Small intestine (tissue), 7 donors: ENCODE data around the gene GABRR2. TPM values are rescaled to one million over a fixed set of nuclear protein-coding genes. Genes with fewer than 3 reads are reported as not detected.

Experiments
- DNase-seq, 2 donors: peaks; one replicate each; pipeline versions ENCODE4 v3.0.0 to v3.0.0-alpha.2; 2013
- FAIRE-seq: peaks from 2 replicates; lab custom pipeline; 2012; peaks lifted over from hg19 to GRCh38; lab: Jason Lieb, UNC
- H3K27ac ChIP-seq, 3 donors: one replicate each; pipeline ENCODE4 v1.5.1; 2013; ENCODE audit warnings: low read length in 2 of 3, mild to moderate bottlenecking in 2 of 3, control low read depth in 1 of 3, inconsistent platforms in 1 of 3, low read depth in 1 of 3, moderate library complexity in 1 of 3
- H3K27me3 ChIP-seq, 3 donors: one replicate each; pipeline ENCODE4 v1.6.1; 2013; ENCODE audit warnings: low read length in 3 of 3, inconsistent platforms in 1 of 3; ENCODE audit not compliant: control insufficient read depth in 3 of 3, insufficient read depth in 3 of 3
- H3K36me3 ChIP-seq, 3 donors: one replicate each; pipeline ENCODE4 v1.6.1; 2013; ENCODE audit warnings: low read length in 3 of 3, inconsistent platforms in 1 of 3, low read depth in 1 of 3, mild to moderate bottlenecking in 1 of 3, moderate library complexity in 1 of 3; ENCODE audit not compliant: control insufficient read depth in 3 of 3, insufficient read depth in 2 of 3
- H3K4me1 ChIP-seq, 3 donors: one replicate each; pipeline ENCODE4 v1.6.1; 2013; ENCODE audit warnings: low read length in 2 of 3, inconsistent platforms in 1 of 3, low read depth in 1 of 3, mild to moderate bottlenecking in 1 of 3, moderate library complexity in 1 of 3; ENCODE audit not compliant: control insufficient read depth in 3 of 3, insufficient read depth in 2 of 3
- H3K4me3 ChIP-seq, 3 donors: one replicate each; pipeline ENCODE4 v1.5.1; 2013; ENCODE audit warnings: low read length in 3 of 3, control low read depth in 1 of 3, inconsistent platforms in 1 of 3, low read depth in 1 of 3, mild to moderate bottlenecking in 1 of 3, moderate library complexity in 1 of 3
- H3K9me3 ChIP-seq, 2 donors: one replicate each; pipeline ENCODE4 v1.6.1; 2013; ENCODE audit warnings: low read depth in 1 of 2, low read length in 1 of 2; ENCODE audit not compliant: control insufficient read depth in 2 of 2, insufficient read depth in 1 of 2
- WGBS, 3 donors: extraction: QIAGEN DNeasy Blood & Tissue Kit; methylation state at CpG; one replicate each; pipeline ENCODE4 v1.1.7; 2013; 5-methylcytosine and 5-hydroxymethylcytosine counted together
- polyA plus RNA-seq, 4 donors: library from polyadenylated mRNA; stranded (reverse) in 3 of 4; unstranded in 1 of 4; fragments of 200-250 nt in 3 of 4; fragments of 120-200 nt in 1 of 4; gene quantifications; one replicate each; pipeline versions ENCODE4 v1.2.1 to v1.2.3, GENCODE V29; 2013
- donor health status: healthy with polysubstance abuse.
- donor health status: control.
- donor health status: control.
- donor health status: Bipolar disorder and iron deficiency.
- donor health status: healthy.

GABRR2 gene
- polyA plus RNA-seq, 4 donors = 0.21 to 0.81 (median 0.50) TPM

DNA sequence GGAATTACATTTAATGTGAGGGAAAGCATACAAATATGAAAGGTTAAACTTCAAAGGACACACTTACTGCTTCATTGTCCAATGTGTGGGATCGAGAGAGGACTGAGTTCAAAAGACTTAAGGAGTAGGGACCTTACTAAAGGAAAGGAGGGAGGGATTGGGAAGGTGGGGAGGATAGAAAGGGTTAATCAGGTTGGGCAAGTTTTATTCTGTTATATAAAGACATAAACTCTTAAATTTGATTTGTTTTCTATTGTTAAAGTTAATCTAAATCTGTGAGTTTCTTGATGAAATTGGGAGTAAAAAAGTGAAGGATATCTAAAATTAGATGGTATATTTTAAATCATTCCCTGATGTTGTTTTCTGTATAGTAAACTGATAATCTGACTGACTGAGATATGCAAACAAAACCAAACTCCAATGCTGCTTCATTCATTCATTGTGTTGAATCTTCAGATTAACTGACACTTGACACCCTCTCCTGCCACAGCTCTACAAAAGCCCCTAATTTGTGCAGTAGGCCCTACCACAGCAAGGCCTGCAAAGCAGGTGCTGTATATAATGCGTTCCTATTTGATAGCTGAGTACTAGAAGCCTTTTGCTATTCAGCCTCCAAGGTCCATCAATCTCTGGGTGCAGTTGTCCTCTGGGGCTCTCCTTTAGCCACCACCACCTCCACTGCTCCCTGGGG lies 38.7 kb upstream of the GABRR2 start:
- DNase-seq (no peak), FAIRE-seq (no peak)
- 84% methylated on average over 2 of the region's 2 CpGs for WGBS, 3 donors
- no peaks in the 10 kb centered on the region for H3K27me3 ChIP-seq
- peak overlapping the region in 1 of 3 donors; percentile 99 for H3K27ac ChIP-seq
- no peak overlapping the region for H3K4me3 ChIP-seq
- H3K9me3 ChIP-seq = no peaks in the 10 kb centered on the region
- H3K36me3 ChIP-seq = peaks cover 0 to 3% (median 0%) of the 10 kb centered on the region in 3 donors
- H3K4me1 ChIP-seq = peaks cover 0 to 17% (median 13%) of the 10 kb centered on the region in 3 donors

DNA sequence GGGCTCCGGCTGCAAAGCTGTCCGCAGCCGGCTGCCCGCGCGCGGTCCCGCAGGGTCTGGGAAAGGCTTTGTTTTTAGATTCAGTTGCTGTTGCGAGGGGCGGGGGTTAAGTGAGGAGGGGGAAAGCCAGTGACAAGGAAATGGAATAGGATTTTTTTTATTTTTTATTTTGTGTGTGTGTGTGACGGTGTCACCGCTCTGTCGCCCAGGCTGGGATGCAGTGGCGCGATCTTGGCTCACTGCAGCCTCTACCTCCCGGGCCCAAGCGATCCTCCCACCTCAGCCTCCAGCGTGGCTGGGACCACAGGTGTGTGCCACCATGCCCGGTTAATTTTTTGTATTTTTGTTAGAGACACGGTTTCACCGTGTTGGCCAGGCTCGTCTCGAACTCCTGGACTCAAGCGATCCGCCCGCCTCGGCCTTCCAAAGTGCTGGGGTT lies 38.0 kb upstream of the GABRR2 start:
- Histone ChIP-seq H3K27me3 (no peaks in the 10 kb centered on the region), H3K4me3 (peak overlapping the region; percentile 60 to 91 (median 80)), H3K4me1 (peaks cover 2 to 20% (median 20%) of the 10 kb centered on the region in 3 donors), H3K36me3 (peaks cover 0 to 4% (median 0%) of the 10 kb centered on the region in 3 donors), H3K27ac (peak overlapping the region; percentile 88 to 99 (median 99)), H3K9me3 (no peaks in the 10 kb centered on the region)
- 39 to 47% (median 43%) methylated on average over 27 of the region's 27 CpGs for WGBS, 3 donors
- FAIRE-seq (no peak), DNase-seq (no peak)

DNA sequence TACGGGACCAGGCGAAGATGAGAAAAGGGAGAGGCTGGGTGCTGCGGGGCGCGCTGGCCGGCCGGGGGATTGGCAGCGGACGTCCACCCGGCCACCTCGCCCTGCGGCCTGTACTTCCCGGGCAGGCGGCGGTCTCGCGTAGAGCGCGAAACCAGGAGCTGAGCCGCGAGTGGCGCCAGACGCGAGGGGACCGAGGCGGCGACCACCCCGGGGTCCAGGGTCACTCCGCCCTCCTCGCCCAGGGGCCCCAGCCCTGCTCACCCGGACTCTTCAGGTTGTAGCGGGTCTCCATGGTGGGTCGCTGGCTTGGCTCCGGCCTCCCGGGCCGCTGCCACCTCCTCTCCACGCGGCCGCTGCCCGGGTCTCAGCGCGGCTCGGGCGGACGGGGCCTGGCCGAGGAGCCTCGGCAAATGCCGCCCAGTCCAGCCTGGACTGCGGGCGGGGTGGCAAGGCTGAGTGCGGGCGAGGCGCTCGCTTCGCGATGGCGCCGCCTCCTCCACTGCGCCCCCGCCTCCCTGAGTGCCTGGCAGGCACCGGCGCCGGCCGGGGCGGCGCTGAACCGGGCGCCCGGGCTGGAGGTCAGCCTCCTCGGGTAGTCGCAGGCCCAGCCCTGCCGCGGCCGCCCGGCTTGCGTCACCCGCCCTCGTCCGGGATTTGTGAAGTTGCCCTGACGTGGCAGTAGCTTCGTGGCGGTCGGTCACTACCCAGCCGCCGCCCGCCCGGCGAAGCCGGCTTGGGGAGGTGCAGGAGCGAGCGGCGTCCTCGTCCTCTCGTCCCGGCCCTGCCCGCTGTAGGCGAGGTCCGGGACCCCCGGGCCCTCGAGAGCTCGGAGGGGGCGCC lies 37.4 kb upstream of the GABRR2 start, which contains the start of gene UBE2J1:
Gene UBE2J1, minus strand, starts transcription at position 445 of the 840 bp plus-strand sequence. Its CDS starts 153 bp downstream, at position 292.
- H3K4me1 ChIP-seq = peaks cover 6 to 23% (median 21%) of the 10 kb centered on the region in 3 donors
- H3K27ac ChIP-seq = peak within 1 kb of the TSS; percentile 88 to 99 (median 99)
- no peaks in the 10 kb centered on the region for H3K9me3 ChIP-seq
- FAIRE-seq (no peak), DNase-seq (peak; percentile 93 to 97)
- peak within 1 kb of the TSS; percentile 60 to 91 (median 80) for H3K4me3 ChIP-seq
- WGBS, 3 donors = 0% methylated on average over 59 to 102 of the region's 102 CpGs
- H3K27me3 ChIP-seq = no peaks in the 10 kb centered on the region
- peaks cover 0 to 4% (median 0%) of the 10 kb centered on the region in 3 donors for H3K36me3 ChIP-seq

DNA sequence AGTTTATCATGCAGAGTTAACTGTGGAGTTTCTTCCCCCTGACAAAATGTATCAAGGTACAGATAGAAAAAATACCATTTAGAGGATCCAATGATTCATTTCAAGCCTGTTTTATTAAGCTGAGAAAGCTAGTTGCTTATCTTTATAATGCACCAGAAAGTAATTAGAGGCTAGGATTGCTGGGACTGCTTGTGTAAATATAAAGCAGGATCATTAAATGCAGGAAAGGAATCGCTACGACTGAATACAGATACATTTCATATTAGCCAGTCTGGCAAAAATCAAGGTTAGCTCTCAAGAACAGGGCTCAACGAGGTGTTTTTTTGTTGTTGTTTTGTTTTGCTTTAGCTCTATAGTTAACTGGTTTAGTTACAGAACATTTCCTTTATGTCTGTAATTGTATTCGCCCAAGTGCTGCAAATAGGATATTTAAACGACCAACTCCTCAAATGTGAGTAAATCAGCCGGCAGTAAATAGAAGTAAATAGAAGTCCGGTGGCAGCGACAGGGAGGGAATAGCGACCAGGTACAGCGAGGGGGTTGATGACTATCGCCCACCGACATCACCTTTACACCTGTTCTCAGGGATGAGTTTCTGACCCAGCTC lies 36.7 kb upstream of the GABRR2 start:
- DNase-seq = peak; percentile 70 to 78

DNA sequence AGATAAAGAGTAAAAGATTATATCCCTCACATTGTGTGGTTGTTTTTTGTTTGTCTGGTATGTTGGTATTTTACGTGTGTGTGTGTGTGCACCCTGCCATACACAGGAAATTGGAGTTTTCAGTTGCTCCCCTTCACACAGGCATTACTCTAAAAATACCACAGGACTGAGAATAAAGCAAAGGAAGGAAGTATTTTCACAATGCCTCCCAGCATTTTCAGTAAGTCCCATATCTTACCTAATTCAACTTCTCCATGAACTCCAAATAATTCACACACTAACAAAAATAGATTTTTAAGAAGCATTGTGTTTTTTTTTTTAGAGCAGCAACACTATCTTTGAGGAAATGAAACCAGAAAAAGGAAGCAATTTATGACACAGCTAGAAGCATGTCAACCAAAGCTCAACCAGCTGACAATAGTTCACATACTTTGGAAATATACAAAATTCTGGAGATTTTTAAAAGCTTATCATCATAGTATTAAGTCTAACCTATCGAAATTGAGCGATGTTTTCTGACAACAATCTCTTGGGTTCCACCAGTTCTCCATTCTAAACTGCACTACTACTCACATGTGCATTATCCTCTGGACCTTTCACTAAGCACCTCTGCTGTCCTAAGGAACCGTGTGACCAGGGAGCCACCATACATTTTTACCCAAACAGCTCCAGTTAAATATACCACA lies 35.3 kb upstream of the GABRR2 start:
- H3K27me3 ChIP-seq = no peaks in the 10 kb centered on the region
- FAIRE-seq = no peak
- WGBS, 3 donors = 23 to 27% (median 24%) methylated on average over 4 of the region's 4 CpGs
- peaks cover 6 to 23% (median 21%) of the 10 kb centered on the region in 3 donors for H3K4me1 ChIP-seq
- peak; percentile 37 to 48 for DNase-seq
- peaks cover 0 to 6% (median 0%) of the 10 kb centered on the region in 3 donors for H3K36me3 ChIP-seq
- peak overlapping the region; percentile 41 to 92 (median 88) for H3K27ac ChIP-seq
- H3K4me3 ChIP-seq = peak overlapping the region in 2 of 3 donors; percentile 60 to 80
- no peaks in the 10 kb centered on the region for H3K9me3 ChIP-seq

More for the DNA sequence above, 36.7 kb upstream of the GABRR2 start:
- peaks cover 0 to 4% (median 0%) of the 10 kb centered on the region in 3 donors for H3K36me3 ChIP-seq
- H3K27me3 ChIP-seq = no peaks in the 10 kb centered on the region
- peak overlapping the region; percentile 60 to 91 (median 80) for H3K4me3 ChIP-seq
- WGBS, 3 donors = 0 to 1% (median 0%) methylated on average over 12 of the region's 12 CpGs
- no peaks in the 10 kb centered on the region for H3K9me3 ChIP-seq
- no peak for FAIRE-seq
- H3K27ac ChIP-seq = peak overlapping the region; percentile 88 to 99 (median 99)
- H3K4me1 ChIP-seq = peaks cover 6 to 23% (median 21%) of the 10 kb centered on the region in 3 donors

DNA sequence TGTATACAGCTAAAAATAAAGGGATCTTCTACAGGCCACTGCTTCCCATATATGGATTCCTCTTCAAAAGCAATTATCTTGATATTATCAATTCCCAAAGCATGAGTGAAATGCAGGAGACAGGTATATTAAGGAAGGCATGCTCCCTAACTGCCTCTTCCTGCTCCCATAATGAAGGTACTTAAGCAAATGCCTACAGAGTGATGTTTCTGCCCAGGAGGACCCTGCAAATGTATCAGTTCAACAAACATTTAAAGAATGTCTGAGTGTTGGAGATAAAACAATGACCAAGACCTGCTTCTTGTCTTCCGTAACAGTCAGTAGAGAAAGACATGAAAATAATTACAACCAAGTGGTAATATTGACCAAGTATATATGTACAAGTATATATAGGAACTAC lies 33.3 kb upstream of the GABRR2 start:
- Histone ChIP-seq H3K4me3 (no peak overlapping the region), H3K4me1 (peaks cover 6 to 23% (median 21%) of the 10 kb centered on the region in 3 donors), H3K36me3 (peaks cover 0 to 6% (median 0%) of the 10 kb centered on the region in 3 donors), H3K27me3 (no peaks in the 10 kb centered on the region), H3K9me3 (no peaks in the 10 kb centered on the region), H3K27ac (peak overlapping the region in 1 of 3 donors; percentile 49)
- DNase-seq (no peak), FAIRE-seq (no peak)
- WGBS, 3 donors = 85 to 94% (median 88%) methylated on average over 1 of the region's 1 CpG

DNA sequence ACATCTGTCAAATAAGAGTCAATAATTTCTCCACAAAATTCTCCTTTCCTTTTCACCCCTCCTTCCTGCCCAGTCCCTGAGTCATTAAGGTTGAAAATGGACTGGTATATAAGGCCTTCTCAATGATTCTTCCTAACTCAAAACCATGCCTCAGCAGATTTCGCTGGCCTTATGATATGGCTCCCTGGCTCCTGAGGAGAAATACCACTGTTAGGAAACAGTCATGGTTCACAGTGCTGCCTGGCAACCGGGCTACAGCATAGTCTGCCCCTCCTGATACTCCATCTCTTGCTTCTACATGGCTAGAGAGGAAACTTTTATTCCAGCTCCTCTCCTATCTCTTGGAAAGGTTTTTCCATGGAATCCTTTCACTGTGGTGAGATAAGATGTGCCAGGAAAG lies 32.7 kb upstream of the GABRR2 start:
- Histone ChIP-seq H3K27me3 (no peaks in the 10 kb centered on the region), H3K4me3 (no peak overlapping the region), H3K4me1 (peaks cover 6 to 23% (median 21%) of the 10 kb centered on the region in 3 donors), H3K36me3 (peaks cover 0 to 6% (median 0%) of the 10 kb centered on the region in 3 donors), H3K9me3 (no peaks in the 10 kb centered on the region), H3K27ac (peak overlapping the region in 1 of 3 donors; percentile 49)
- FAIRE-seq = no peak
- WGBS, 3 donors = 67 to 83% (median 73%) methylated on average over 2 of the region's 2 CpGs
- DNase-seq = peak in 1 of 2 donors; percentile 23
